Esophagus (tissue), 2 donors: ENCODE measurements around the gene ANKRD33B. TPM values are rescaled to one million over a fixed set of nuclear protein-coding genes. Genes with fewer than 3 reads are reported as not detected.
"Not testable (repeated sequence)": the region's sequence is repeated elsewhere in the genome, so short reads cannot be mapped to it uniquely, and the experiment has no call there.

Experiments used
- H3K27ac ChIP-seq, 2 donors: one replicate each; pipeline ENCODE4 v1.5.1; 2013; ENCODE audit warnings: low read depth in 2 of 2, mild to moderate bottlenecking in 2 of 2, inconsistent platforms in 1 of 2, low read length in 1 of 2, moderate library complexity in 1 of 2
- H3K27me3 ChIP-seq, 2 donors: one replicate each; pipeline ENCODE4 v1.6.1; 2013; ENCODE audit warnings: low read length in 2 of 2, control low read depth in 1 of 2, mild to moderate bottlenecking in 1 of 2; ENCODE audit not compliant: insufficient read depth in 2 of 2, control insufficient read depth in 1 of 2
- H3K36me3 ChIP-seq, 2 donors: one replicate each; pipeline ENCODE4 v1.6.1; 2013; ENCODE audit warnings: low read length in 1 of 2; ENCODE audit not compliant: control insufficient read depth in 2 of 2, insufficient read depth in 2 of 2
- H3K4me1 ChIP-seq, 2 donors: one replicate each; pipeline ENCODE4 v1.6.1; 2013; ENCODE audit warnings: low read length in 1 of 2; ENCODE audit not compliant: control insufficient read depth in 2 of 2, insufficient read depth in 2 of 2
- H3K4me3 ChIP-seq, 2 donors: one replicate each; pipeline ENCODE4 v1.5.1; 2013; ENCODE audit warnings: low read length in 2 of 2, mild to moderate bottlenecking in 2 of 2, low read depth in 1 of 2, moderate library complexity in 1 of 2
- H3K9me3 ChIP-seq, 2 donors: one replicate each; pipeline ENCODE4 v1.6.1; 2013; ENCODE audit warnings: mild to moderate bottlenecking in 2 of 2, low read depth in 1 of 2, low read length in 1 of 2, moderate library complexity in 1 of 2; ENCODE audit not compliant: control insufficient read depth in 2 of 2, insufficient read depth in 1 of 2
- WGBS, 2 donors: extraction: QIAGEN DNeasy Blood & Tissue Kit; methylation state at CpG; one replicate each; pipeline ENCODE4 v1.1.7; 2013; 5-methylcytosine and 5-hydroxymethylcytosine counted together
- polyA plus RNA-seq, 2 donors: library from polyadenylated mRNA; stranded (reverse); fragments of 200-250 nt; gene quantifications; one replicate each; pipeline ENCODE4 v1.2.3, GENCODE V29; 2013
- donor health status: healthy with polysubstance abuse.
- donor health status: Bipolar disorder and iron deficiency.

ANKRD33B gene
- polyA plus RNA-seq, 2 donors: 0.55 to 1.3 TPM

GRCh38 chr5:10655972-10656830, 92.3 kb downstream of the ANKRD33B start:
- Histone ChIP-seq H3K4me1 (peaks cover 0 to 2% of the 10 kb centered on the region in 2 donors), H3K27me3 (no peaks in the 10 kb centered on the region), H3K36me3 (peaks cover 0 to 3% of the 10 kb centered on the region in 2 donors), H3K9me3 (no peaks in the 10 kb centered on the region), H3K27ac (no peak overlapping the region), H3K4me3 (no peak overlapping the region)
- 66 to 73% methylated on average over 18 of the region's 18 CpGs for WGBS, 2 donors

- 85 to 93% methylated on average over 4 of the region's 4 CpGs for WGBS, 2 donors
- Histone ChIP-seq H3K9me3 (no peaks in the 10 kb centered on the region), H3K36me3 (no peaks in the 10 kb centered on the region), H3K4me1 (no peaks in the 10 kb centered on the region), H3K27ac (no peak overlapping the region), H3K27me3 (no peaks in the 10 kb centered on the region), H3K4me3 (no peak overlapping the region)
Observed at GRCh38 chr5:10658265-10658664, 94.4 kb downstream of the ANKRD33B start.

GRCh38 chr5:10660135-10660534, 96.3 kb downstream of the ANKRD33B start:
- peaks cover 5% of the 10 kb centered on the region in 2 donors for H3K4me1 ChIP-seq
- H3K27ac ChIP-seq: no peak overlapping the region
- H3K27me3 ChIP-seq: no peaks in the 10 kb centered on the region
- no peak overlapping the region for H3K4me3 ChIP-seq
- WGBS, 2 donors: 89% methylated on average over 3 of the region's 3 CpGs
- no peaks in the 10 kb centered on the region for H3K9me3 ChIP-seq
- no peaks in the 10 kb centered on the region for H3K36me3 ChIP-seq

- H3K4me3 ChIP-seq: no peak overlapping the region
- H3K27me3 ChIP-seq: no peaks in the 10 kb centered on the region
- 90 to 93% methylated on average over 14 to 15 of the region's 15 CpGs for WGBS, 2 donors
- no peaks in the 10 kb centered on the region for H3K36me3 ChIP-seq
- H3K9me3 ChIP-seq: no peaks in the 10 kb centered on the region
- H3K27ac ChIP-seq: no peak overlapping the region
- peaks cover 5% of the 10 kb centered on the region in 2 donors for H3K4me1 ChIP-seq
Observed at GRCh38 chr5:10660720-10661387, 97.0 kb downstream of the ANKRD33B start.

- H3K27ac ChIP-seq: no peak overlapping the region
- no peaks in the 10 kb centered on the region for H3K9me3 ChIP-seq
- no peak overlapping the region for H3K4me3 ChIP-seq
- H3K4me1 ChIP-seq: peaks cover 5% of the 10 kb centered on the region in 2 donors
- H3K27me3 ChIP-seq: no peaks in the 10 kb centered on the region
- WGBS, 2 donors: 89 to 97% methylated on average over 13 of the region's 13 CpGs
- H3K36me3 ChIP-seq: no peaks in the 10 kb centered on the region
Observed at GRCh38 chr5:10661401-10661800, 97.5 kb downstream of the ANKRD33B start.

- Histone ChIP-seq H3K4me1 (peaks cover 5% of the 10 kb centered on the region in 2 donors), H3K36me3 (no peaks in the 10 kb centered on the region), H3K4me3 (no peak overlapping the region), H3K27ac (no peak overlapping the region), H3K27me3 (no peaks in the 10 kb centered on the region), H3K9me3 (no peaks in the 10 kb centered on the region)
- WGBS, 2 donors: 95% methylated on average over 11 of the region's 11 CpGs
Observed at GRCh38 chr5:10662083-10662482, 98.2 kb downstream of the ANKRD33B start.

GRCh38 chr5:10662661-10663488, 99.0 kb downstream of the ANKRD33B start:
- Histone ChIP-seq H3K36me3 (no peaks in the 10 kb centered on the region), H3K4me1 (peaks cover 5% of the 10 kb centered on the region in 2 donors), H3K9me3 (no peaks in the 10 kb centered on the region), H3K27ac (no peak overlapping the region), H3K27me3 (no peaks in the 10 kb centered on the region), H3K4me3 (no peak overlapping the region)
- WGBS, 2 donors: 86 to 91% methylated on average over 10 of the region's 10 CpGs

GRCh38 chr5:10663489-10664179, 99.8 kb downstream of the ANKRD33B start:
- no peak overlapping the region for H3K4me3 ChIP-seq
- no peaks in the 10 kb centered on the region for H3K36me3 ChIP-seq
- peaks cover 5% of the 10 kb centered on the region in 2 donors for H3K4me1 ChIP-seq
- H3K27me3 ChIP-seq: no peaks in the 10 kb centered on the region
- no peak overlapping the region for H3K27ac ChIP-seq
- H3K9me3 ChIP-seq: no peaks in the 10 kb centered on the region
- WGBS, 2 donors: 33 to 37% methylated on average over 13 of the region's 13 CpGs

- H3K4me3 ChIP-seq, H3K9me3 ChIP-seq, H3K36me3 ChIP-seq, H3K27me3 ChIP-seq, H3K4me1 ChIP-seq, H3K27ac ChIP-seq: not testable (repeated sequence)
- 60 to 70% methylated on average over 6 of the region's 6 CpGs for WGBS, 2 donors
Observed at GRCh38 chr5:10664180-10664769, 100.4 kb downstream of the ANKRD33B start.
